Esophagus squamous epithelium (tissue), 5 donors: Measurements from ENCODE around the gene ZDHHC17. TPM values are rescaled to one million over a fixed set of nuclear protein-coding genes. Genes with fewer than 3 reads are reported as not detected.

Source experiments
- DNase-seq: peaks from one replicate; lab custom pipeline; 2025; lab: John Stamatoyannopoulos, UW
- H3K27ac ChIP-seq, 4 donors: fragments of 200-600 bp; sonication (generic); one replicate each; pipeline ENCODE4 v1.5.1; 2016 to 2019; ENCODE audit warnings: mild to moderate bottlenecking in 1 of 4
- H3K27me3 ChIP-seq, 4 donors: fragments of 200-600 bp; sonication (generic); 1 replicate in 3 of 4; 2 replicates in 1 of 4; pipeline versions ENCODE4 v1.5.1 to v1.6.0; 2017 to 2021; ENCODE audit warnings: antibody characterized with exemption in 1 of 4
- H3K36me3 ChIP-seq, 3 donors: fragments of 200-600 bp; sonication (generic); one replicate each; pipeline ENCODE4 v1.5.1; 2016 to 2019
- H3K4me1 ChIP-seq, 3 donors: fragments of 200-600 bp; sonication (generic); one replicate each; pipeline ENCODE4 v1.5.1; 2017 to 2019
- H3K4me3 ChIP-seq, 4 donors: fragments of 200-600 bp; sonication (generic); 1 replicate in 3 of 4; 2 replicates in 1 of 4; pipeline ENCODE4 v1.5.1; 2016 to 2019; ENCODE audit warnings: mild to moderate bottlenecking in 2 of 4, moderate library complexity in 1 of 4
- H3K9me3 ChIP-seq, 3 donors: fragments of 200-600 bp; sonication (generic); one replicate each; pipeline ENCODE4 v1.5.1; 2016 to 2019
- CTCF ChIP-seq, 6 experiments: fragments of 450-650 bp in 4 of 6; fragments of 200-600 bp in 2 of 6; sonication (generic) in 2 of 6; IDR thresholded peaks; one replicate each; pipeline ENCODE4 v1.5.1; 2016 to 2019; ENCODE audit warnings: antibody characterized with exemption in 6 of 6, mild to moderate bottlenecking in 4 of 6, moderate library complexity in 4 of 6
- POLR2A ChIP-seq, 4 donors: fragments of 450-650 bp; IDR thresholded peaks; one replicate each; pipeline ENCODE4 v1.6.1; 2017; ENCODE audit warnings: antibody characterized with exemption in 4 of 4, mild to moderate bottlenecking in 4 of 4, moderate library complexity in 3 of 4
- whole genome bisulfite sequencing, 2 donors: methylation state at CpG; one replicate each; pipeline ENCODE4 v1.1.5; 2018; 5-methylcytosine and 5-hydroxymethylcytosine counted together
- intact Hi-C: fragments of 100-400 bp; cut with DNase I; formaldehyde crosslinking; loops from one replicate; pipeline ENCODE4 v1.15.0; 2022
- total RNA-seq, 4 donors: library from RNA; depleted of rRNA; stranded (reverse); fragments of >200 nt; gene quantifications; one replicate each; pipeline ENCODE4 v1.1.0, GENCODE V29; 2016
- donor health status: DM: yes; HTN: yes; CAD: no.

Gene ZDHHC17
- total RNA-seq, 4 donors from 2014 or later: 6.7 to 26.7 (median 11.7) TPM

GRCh38 chr12:76792828-76793227 is 28.9 kb downstream of the ZDHHC17 start:
- 44 to 67% methylated on average over 1 of the region's 1 CpG for WGBS, 2 donors
- intact Hi-C loops: no loop called here
- no peak overlapping the region for H3K27ac ChIP-seq
- no peaks in the 10 kb centered on the region for H3K27me3 ChIP-seq
- no peaks in the 10 kb centered on the region for H3K9me3 ChIP-seq
- peaks cover 0 to 3% (median 0%) of the 10 kb centered on the region in 3 donors for H3K36me3 ChIP-seq
- TF ChIP-seq POLR2A (IDR thresholded peaks at IDR 0.05) (no peak), CTCF (IDR thresholded peaks at IDR 0.05) (no peak)
- H3K4me3 ChIP-seq: no peak overlapping the region
- peaks cover 0 to 16% (median 0%) of the 10 kb centered on the region in 3 donors for H3K4me1 ChIP-seq
- no peak for DNase-seq

GRCh38 chr12:76798864-76799263 is 34.9 kb downstream of the ZDHHC17 start:
- no peak overlapping the region for H3K27ac ChIP-seq
- H3K27me3 ChIP-seq: no peaks in the 10 kb centered on the region
- peaks cover 0 to 8% (median 0%) of the 10 kb centered on the region in 3 donors for H3K9me3 ChIP-seq
- no peak for DNase-seq
- H3K4me1 ChIP-seq: peaks cover 0 to 17% (median 0%) of the 10 kb centered on the region in 3 donors
- H3K36me3 ChIP-seq: peaks cover 0 to 43% (median 0%) of the 10 kb centered on the region in 3 donors
- intact Hi-C loops: no loop called here
- TF ChIP-seq POLR2A (IDR thresholded peaks at IDR 0.05) (no peak), CTCF (IDR thresholded peaks at IDR 0.05) (no peak)
- WGBS, 2 donors: 74% methylated on average over 3 of the region's 4 CpGs; no CpG with 5 or more reads in 1 of the 2 donors
- H3K4me3 ChIP-seq: no peak overlapping the region

GRCh38 chr12:76799362-76799761 is 35.4 kb downstream of the ZDHHC17 start:
- Histone ChIP-seq H3K9me3 (peaks cover 0 to 8% (median 0%) of the 10 kb centered on the region in 3 donors), H3K36me3 (peaks cover 0 to 43% (median 0%) of the 10 kb centered on the region in 3 donors), H3K4me1 (peaks cover 0 to 17% (median 0%) of the 10 kb centered on the region in 3 donors), H3K27ac (no peak overlapping the region), H3K4me3 (no peak overlapping the region), H3K27me3 (no peaks in the 10 kb centered on the region)
- TF ChIP-seq POLR2A (IDR thresholded peaks at IDR 0.05) (no peak), CTCF (IDR thresholded peaks at IDR 0.05) (no peak)
- intact Hi-C loops: no loop called here
- 28 to 68% methylated on average over 2 of the region's 2 CpGs for WGBS, 2 donors
- DNase-seq: no peak

- TF ChIP-seq POLR2A (IDR thresholded peaks at IDR 0.05) (no peak), CTCF (IDR thresholded peaks at IDR 0.05) (no peak)
- no peak overlapping the region for H3K4me3 ChIP-seq
- H3K27ac ChIP-seq: no peak overlapping the region
- H3K9me3 ChIP-seq: peaks cover 0 to 8% (median 0%) of the 10 kb centered on the region in 3 donors
- 97% methylated on average over 3 of the region's 3 CpGs for WGBS, 2 donors
- H3K36me3 ChIP-seq: peaks cover 0 to 62% (median 0%) of the 10 kb centered on the region in 3 donors
- no peaks in the 10 kb centered on the region for H3K27me3 ChIP-seq
- intact Hi-C loops: no loop called here
- H3K4me1 ChIP-seq: peaks cover 0 to 17% (median 0%) of the 10 kb centered on the region in 3 donors
- no peak for DNase-seq
These were observed 38.1 kb downstream of the ZDHHC17 start for GRCh38 chr12:76802060-76802459.

- Histone ChIP-seq H3K9me3 (peaks cover 0 to 8% (median 0%) of the 10 kb centered on the region in 3 donors), H3K4me1 (peaks cover 0 to 5% (median 0%) of the 10 kb centered on the region in 3 donors), H3K27ac (no peak overlapping the region), H3K27me3 (no peaks in the 10 kb centered on the region), H3K36me3 (peaks cover 0 to 65% (median 4%) of the 10 kb centered on the region in 3 donors), H3K4me3 (no peak overlapping the region)
- intact Hi-C loops: no loop called here
- no peak for DNase-seq
- no peak for TF ChIP-seq CTCF (IDR thresholded peaks at IDR 0.05)
- TF ChIP-seq POLR2A (IDR thresholded peaks at IDR 0.05): no peak
- 84 to 85% methylated on average over 8 of the region's 8 CpGs for WGBS, 2 donors
These were observed 40.6 kb downstream of the ZDHHC17 start for GRCh38 chr12:76804435-76804976.
